GM19025 (cell line): ENCODE results near the gene CNNM1.

Experiments used
- ATAC-seq: cut with Tn5 transposase; IDR thresholded peaks from one replicate; pipeline ENCODE4 v1.9.1; 2021; ENCODE audit warnings: mild to moderate bottlenecking, low read depth, moderate library complexity; ENCODE audit not compliant: unreplicated experiment

Gene CNNM1

DNA sequence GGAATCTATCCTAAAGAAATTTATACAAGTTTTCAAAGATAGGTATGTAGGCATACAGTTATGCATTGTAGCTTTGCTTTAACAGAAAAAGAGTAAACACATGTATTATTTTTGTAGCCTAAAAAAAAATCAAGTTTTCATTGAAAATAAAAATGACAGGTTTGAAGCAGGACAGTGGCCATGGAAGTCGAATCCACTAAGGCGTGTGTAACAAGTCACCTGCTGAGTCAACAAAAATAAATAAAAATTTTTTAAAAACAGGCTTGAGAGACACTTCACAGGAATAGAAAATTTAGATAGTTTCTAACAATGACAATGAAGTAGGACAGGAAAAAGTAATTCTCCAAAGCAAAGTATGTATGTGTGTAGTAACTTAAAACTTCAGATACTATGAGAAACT is 109.7 kb downstream of the CNNM1 start:
- ATAC-seq = no peak

DNA sequence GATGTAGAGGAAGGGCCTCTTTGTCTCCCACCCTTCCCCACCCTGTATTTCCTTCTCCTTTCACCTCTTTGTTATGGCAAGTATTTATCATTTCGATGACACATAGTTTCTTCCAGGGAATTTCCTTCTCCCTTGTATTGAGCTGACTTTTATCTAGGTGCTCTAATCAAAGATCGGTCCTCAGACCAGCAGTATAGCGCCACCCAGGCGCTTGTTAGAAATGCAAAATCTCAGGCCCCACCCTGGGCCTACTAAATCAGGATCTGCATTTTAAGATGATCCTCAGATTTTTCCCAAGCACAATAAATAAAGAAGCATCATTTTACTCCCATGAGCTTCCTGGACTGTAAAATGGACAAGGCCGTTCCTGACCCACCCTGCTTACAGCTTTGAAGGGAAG is 113.2 kb downstream of the CNNM1 start:
- no peak for ATAC-seq

DNA sequence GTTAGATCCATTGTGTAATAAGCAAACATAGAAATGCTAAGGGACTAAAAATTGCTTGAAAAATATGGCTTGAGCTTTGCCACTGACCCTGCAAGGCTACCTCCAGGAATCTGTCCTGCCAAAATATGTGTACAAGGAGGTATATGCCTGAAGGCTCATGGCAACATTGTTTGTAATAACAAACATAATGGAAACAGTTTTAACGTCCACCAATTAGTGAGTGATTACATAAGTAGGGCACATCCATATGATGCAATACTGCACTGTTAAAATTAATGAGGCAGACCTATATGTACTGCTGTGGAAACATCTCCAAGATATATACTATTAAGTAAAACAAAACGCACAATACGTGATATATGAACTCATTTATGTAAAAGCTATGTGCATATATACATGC is 114.3 kb downstream of the CNNM1 start:
- no peak for ATAC-seq
